ENCODE measurements around the gene JMJD6.

DNA sequence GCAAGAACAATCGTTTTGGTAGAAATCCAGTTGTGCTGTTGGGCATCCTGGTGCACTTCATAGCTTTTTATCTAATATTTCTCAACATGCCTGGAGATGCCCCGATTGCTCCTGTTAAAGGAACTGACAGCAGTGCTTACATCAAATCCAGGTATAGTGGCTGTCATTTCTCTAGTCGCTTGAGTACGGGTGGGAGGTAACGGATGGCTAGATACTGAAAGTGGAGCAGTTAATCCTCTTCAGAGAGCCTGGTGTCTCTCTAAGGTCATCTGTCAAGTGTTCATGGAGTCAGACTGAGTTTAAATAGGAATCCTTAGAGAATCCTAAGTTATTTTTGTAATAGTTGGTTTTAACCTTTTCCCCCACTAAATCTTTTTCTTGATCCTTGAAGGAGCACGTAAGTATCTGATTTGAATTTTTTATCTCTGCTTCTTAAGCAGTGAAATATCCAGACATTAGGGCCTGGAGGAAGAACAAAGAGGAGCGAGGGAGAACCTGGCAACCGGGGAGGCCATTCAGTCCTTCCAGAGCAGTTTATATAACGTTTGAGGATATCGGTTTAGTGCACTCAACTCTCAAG is 48.7 kb upstream of the JMJD6 start:
- TF ChIP-seq ARNTL (CRISPR knock-in tag; IDR thresholded peaks at IDR 0.05; ENCODE audit: borderline replicate concordance, low read depth) (no peak), GLIS3 (CRISPR knock-in tag; IDR thresholded peaks at IDR 0.05) (no peak), TOX (CRISPR knock-in tag; IDR thresholded peaks at IDR 0.05; ENCODE audit: borderline replicate concordance) (no peak), ESRRG (CRISPR knock-in tag; IDR thresholded peaks at IDR 0.05) (no peak), RARB (CRISPR knock-in tag; IDR thresholded peaks at IDR 0.05) (no peak), ZFP3 (CRISPR knock-in tag; IDR thresholded peaks at IDR 0.05) (no peak), CSDC2 (CRISPR knock-in tag; IDR thresholded peaks at IDR 0.05) (no peak)
- TF ChIP-seq, protein P1, sequence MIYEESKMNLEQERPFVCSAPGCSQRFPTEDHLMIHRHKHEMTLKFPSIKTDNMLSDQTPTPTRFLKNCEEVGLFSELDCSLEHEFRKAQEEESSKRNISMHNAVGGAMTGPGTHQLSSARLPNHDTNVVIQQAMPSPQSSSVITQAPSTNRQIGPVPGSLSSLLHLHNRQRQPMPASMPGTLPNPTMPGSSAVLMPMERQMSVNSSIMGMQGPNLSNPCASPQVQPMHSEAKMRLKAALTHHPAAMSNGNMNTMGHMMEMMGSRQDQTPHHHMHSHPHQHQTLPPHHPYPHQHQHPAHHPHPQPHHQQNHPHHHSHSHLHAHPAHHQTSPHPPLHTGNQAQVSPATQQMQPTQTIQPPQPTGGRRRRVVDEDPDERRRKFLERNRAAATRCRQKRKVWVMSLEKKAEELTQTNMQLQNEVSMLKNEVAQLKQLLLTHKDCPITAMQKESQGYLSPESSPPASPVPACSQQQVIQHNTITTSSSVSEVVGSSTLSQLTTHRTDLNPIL (CRISPR knock-in tag; IDR thresholded peaks at IDR 0.05; ENCODE audit: low read depth): no peak
- TF ChIP-seq, protein P2, sequence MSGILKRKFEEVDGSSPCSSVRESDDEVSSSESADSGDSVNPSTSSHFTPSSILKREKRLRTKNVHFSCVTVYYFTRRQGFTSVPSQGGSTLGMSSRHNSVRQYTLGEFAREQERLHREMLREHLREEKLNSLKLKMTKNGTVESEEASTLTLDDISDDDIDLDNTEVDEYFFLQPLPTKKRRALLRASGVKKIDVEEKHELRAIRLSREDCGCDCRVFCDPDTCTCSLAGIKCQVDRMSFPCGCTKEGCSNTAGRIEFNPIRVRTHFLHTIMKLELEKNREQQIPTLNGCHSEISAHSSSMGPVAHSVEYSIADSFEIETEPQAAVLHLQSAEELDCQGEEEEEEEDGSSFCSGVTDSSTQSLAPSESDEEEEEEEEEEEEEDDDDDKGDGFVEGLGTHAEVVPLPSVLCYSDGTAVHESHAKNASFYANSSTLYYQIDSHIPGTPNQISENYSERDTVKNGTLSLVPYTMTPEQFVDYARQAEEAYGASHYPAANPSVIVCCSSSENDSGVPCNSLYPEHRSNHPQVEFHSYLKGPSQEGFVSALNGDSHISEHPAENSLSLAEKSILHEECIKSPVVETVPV (CRISPR knock-in tag; IDR thresholded peaks at IDR 0.05): no peak

Measured in SK-N-SH treated with all-trans-retinoic acid at 6 μM for 48 hours (cell line).